Activated T-cell treated with anti-CD3 and anti-CD28 coated beads, Interleukin-2, amount 50 U/mL, for 24 hours (primary cell): Measurements from ENCODE around the gene SUSD5.
"Not testable (repeated sequence)": the region's sequence is repeated elsewhere in the genome, so short reads cannot be mapped to it uniquely, and the experiment has no call there.

ENCODE experiments used
- DNase-seq: peaks from one replicate; pipeline ENCODE4 v3.0.0-alpha.2; 2020
- H3K27ac Mint-ChIP-seq: 2 replicates; pipeline ENCODE4 v1.8.0; 2020; ENCODE audit warnings: mild to moderate bottlenecking, mixed read lengths
- H3K27me3 Mint-ChIP-seq: 2 replicates; pipeline ENCODE4 v1.8.0; 2020; ENCODE audit warnings: mixed read lengths
- H3K36me3 Mint-ChIP-seq: 2 replicates; pipeline ENCODE4 v1.8.0; 2020; ENCODE audit warnings: low read depth, mixed read lengths
- H3K4me1 Mint-ChIP-seq: 2 replicates; pipeline ENCODE4 v1.8.0; 2020; ENCODE audit warnings: low read depth, mixed read lengths
- H3K4me3 Mint-ChIP-seq: 2 replicates; pipeline ENCODE4 v1.8.0; 2020; ENCODE audit warnings: mild to moderate bottlenecking, moderate library complexity, mixed read lengths
- H3K9me3 Mint-ChIP-seq: 2 replicates; pipeline ENCODE4 v1.8.0; 2020; ENCODE audit warnings: mixed read lengths

SUSD5 gene

DNA sequence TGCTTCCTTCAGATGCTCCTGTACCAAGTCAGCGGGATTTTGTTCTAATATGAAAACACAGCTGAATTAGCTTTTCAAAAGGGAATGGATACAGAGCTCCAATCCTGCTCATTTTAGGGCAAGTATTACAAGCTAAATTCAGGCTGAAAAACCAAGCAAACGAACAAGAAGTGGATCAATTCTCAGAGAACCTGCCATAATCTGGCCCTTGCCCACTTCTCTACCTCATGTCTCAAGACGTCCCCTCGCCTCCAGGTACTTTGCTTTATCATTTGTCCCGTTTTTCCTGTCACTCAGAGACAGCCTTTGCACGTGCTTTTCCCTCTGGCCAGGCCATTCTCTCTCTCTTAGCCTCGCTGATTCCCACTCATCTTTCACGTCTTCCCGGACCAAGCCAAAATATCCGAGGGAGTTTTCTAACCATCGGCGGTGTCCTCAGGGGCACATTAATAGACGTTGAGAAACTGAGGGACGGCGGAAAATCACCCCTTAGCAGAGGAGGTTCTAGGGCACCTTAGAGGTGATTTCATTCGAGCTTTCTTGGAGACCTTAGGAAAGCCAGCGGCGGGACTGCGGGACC is 654 bp downstream of the SUSD5 start:
- no peak overlapping the region for H3K27ac Mint-ChIP-seq
- H3K9me3 Mint-ChIP-seq = no peaks in the 10 kb centered on the region
- H3K4me3 Mint-ChIP-seq = peak overlapping the region; percentile 6
- no peak for DNase-seq
- H3K27me3 Mint-ChIP-seq = peaks cover 64% of the 10 kb centered on the region
- no peaks in the 10 kb centered on the region for H3K36me3 Mint-ChIP-seq
- H3K4me1 Mint-ChIP-seq = peaks cover 8% of the 10 kb centered on the region

- DNase-seq = no peak
- H3K4me3 Mint-ChIP-seq = no peak overlapping the region
- peaks cover 71% of the 10 kb centered on the region for H3K27me3 Mint-ChIP-seq
- no peaks in the 10 kb centered on the region for H3K36me3 Mint-ChIP-seq
- peaks cover 8% of the 10 kb centered on the region for H3K4me1 Mint-ChIP-seq
- H3K9me3 Mint-ChIP-seq = no peaks in the 10 kb centered on the region
- no peak overlapping the region for H3K27ac Mint-ChIP-seq
These were observed 2.9 kb downstream of the SUSD5 start for GRCh38 chr3:33215739-33216138.

GRCh38 chr3:33212406-33212805 is 6.2 kb downstream of the SUSD5 start:
- Mint-ChIP-seq H3K36me3 (no peaks in the 10 kb centered on the region), H3K4me3 (no peak overlapping the region), H3K4me1 (no peaks in the 10 kb centered on the region), H3K27me3 (peaks cover 54% of the 10 kb centered on the region), H3K9me3 (peaks cover 11% of the 10 kb centered on the region), H3K27ac (no peak overlapping the region)
- no peak for DNase-seq

- no peak for DNase-seq
- Mint-ChIP-seq H3K36me3 (no peaks in the 10 kb centered on the region), H3K27ac (no peak overlapping the region), H3K27me3 (peaks cover 45% of the 10 kb centered on the region), H3K4me3 (no peak overlapping the region), H3K9me3 (peaks cover 11% of the 10 kb centered on the region), H3K4me1 (no peaks in the 10 kb centered on the region)
These were observed 7.2 kb downstream of the SUSD5 start for GRCh38 chr3:33211444-33211843.

DNA sequence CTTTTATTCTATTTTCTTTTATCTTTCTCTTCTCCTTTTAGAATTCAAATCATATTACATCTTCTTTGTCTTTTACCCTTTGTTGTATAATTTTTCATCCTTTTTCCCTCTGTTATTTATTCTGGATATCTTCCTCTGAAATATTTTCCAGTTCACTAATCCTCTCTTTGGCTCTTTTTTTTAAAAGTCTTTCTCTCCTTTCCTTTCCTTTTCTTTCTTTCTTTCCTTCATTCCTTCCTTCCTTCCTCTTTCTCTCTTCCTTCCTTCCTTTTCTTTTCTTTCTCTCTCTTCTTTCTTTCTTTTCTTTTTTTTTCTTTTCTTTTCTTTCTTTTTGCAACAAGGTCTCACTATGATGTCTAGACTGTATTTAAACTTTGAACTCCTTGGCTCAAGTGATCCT is 9.3 kb downstream of the SUSD5 start:
- Mint-ChIP-seq H3K27me3 (peaks cover 33% of the 10 kb centered on the region), H3K27ac (no peak overlapping the region), H3K9me3 (peaks cover 11% of the 10 kb centered on the region), H3K36me3 (no peaks in the 10 kb centered on the region), H3K4me1 (no peaks in the 10 kb centered on the region), H3K4me3 (no peak overlapping the region)
- DNase-seq = no peak

- no peak overlapping the region for H3K27ac Mint-ChIP-seq
- no peak overlapping the region for H3K4me3 Mint-ChIP-seq
- H3K36me3 Mint-ChIP-seq = no peaks in the 10 kb centered on the region
- no peaks in the 10 kb centered on the region for H3K9me3 Mint-ChIP-seq
- H3K27me3 Mint-ChIP-seq = peaks cover 11% of the 10 kb centered on the region
- no peak for DNase-seq
- H3K4me1 Mint-ChIP-seq = no peaks in the 10 kb centered on the region
These were observed 15.7 kb downstream of the SUSD5 start for GRCh38 chr3:33202711-33203457.

DNA sequence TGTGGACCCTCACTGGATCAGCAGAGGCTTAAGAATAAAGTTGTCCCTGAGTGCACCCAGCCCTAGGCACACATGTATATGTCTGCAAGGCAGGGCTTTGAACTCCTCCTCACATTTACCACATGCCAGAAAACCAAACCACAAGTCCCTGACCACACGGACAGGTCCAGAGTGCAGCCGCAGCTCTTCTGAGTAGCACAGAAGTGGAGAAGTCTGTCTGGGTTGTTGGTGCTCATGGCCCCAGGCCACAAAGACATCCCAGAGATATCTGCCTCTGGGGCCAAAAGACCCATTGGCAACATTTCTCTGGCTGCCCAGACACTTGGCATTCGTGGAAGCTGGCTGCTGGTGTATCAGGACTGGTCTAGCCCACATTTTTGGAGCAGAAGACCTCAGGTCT is 17.4 kb downstream of the SUSD5 start:
- Mint-ChIP-seq H3K27me3 (peaks cover 5% of the 10 kb centered on the region), H3K4me3 (no peak overlapping the region), H3K9me3 (no peaks in the 10 kb centered on the region), H3K4me1 (no peaks in the 10 kb centered on the region), H3K27ac (no peak overlapping the region), H3K36me3 (no peaks in the 10 kb centered on the region)
- no peak for DNase-seq

- no peak for DNase-seq
- Mint-ChIP-seq H3K36me3 (no peaks in the 10 kb centered on the region), H3K27me3 (no peaks in the 10 kb centered on the region), H3K4me3 (no peak overlapping the region), H3K27ac (no peak overlapping the region), H3K9me3 (no peaks in the 10 kb centered on the region), H3K4me1 (no peaks in the 10 kb centered on the region)
These were observed 22.1 kb downstream of the SUSD5 start for GRCh38 chr3:33196538-33196937.

DNA sequence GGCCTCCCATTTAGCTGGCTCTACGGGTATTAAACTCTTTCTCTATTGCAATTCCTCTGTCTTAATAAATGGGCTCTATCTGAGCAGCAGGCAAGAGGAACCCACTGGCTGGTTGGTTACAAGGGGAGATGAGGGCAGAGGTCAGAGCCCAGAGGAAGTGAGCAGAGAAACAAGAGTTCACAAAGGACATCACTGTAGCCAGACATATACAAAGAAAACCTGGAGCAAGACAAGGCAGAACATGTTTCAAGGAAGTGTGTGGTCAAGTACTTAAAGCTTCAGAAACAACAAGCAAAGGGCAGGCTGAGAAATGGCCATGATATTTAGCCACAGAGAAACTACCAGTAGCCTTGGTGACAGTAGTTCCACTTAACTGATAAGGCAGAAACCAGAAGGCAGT is 24.3 kb downstream of the SUSD5 start:
- no peaks in the 10 kb centered on the region for H3K9me3 Mint-ChIP-seq
- no peaks in the 10 kb centered on the region for H3K36me3 Mint-ChIP-seq
- H3K27me3 Mint-ChIP-seq = no peaks in the 10 kb centered on the region
- no peak overlapping the region for H3K27ac Mint-ChIP-seq
- DNase-seq = no peak
- no peaks in the 10 kb centered on the region for H3K4me1 Mint-ChIP-seq
- H3K4me3 Mint-ChIP-seq = no peak overlapping the region

GRCh38 chr3:33187368-33187634 is 31.3 kb downstream of the SUSD5 start:
- Mint-ChIP-seq H3K4me1 (no peaks in the 10 kb centered on the region), H3K27ac (no peak overlapping the region), H3K4me3 (no peak overlapping the region), H3K36me3 (no peaks in the 10 kb centered on the region), H3K9me3 (peaks cover 8% of the 10 kb centered on the region), H3K27me3 (peaks cover 19% of the 10 kb centered on the region)
- DNase-seq = no peak

DNA sequence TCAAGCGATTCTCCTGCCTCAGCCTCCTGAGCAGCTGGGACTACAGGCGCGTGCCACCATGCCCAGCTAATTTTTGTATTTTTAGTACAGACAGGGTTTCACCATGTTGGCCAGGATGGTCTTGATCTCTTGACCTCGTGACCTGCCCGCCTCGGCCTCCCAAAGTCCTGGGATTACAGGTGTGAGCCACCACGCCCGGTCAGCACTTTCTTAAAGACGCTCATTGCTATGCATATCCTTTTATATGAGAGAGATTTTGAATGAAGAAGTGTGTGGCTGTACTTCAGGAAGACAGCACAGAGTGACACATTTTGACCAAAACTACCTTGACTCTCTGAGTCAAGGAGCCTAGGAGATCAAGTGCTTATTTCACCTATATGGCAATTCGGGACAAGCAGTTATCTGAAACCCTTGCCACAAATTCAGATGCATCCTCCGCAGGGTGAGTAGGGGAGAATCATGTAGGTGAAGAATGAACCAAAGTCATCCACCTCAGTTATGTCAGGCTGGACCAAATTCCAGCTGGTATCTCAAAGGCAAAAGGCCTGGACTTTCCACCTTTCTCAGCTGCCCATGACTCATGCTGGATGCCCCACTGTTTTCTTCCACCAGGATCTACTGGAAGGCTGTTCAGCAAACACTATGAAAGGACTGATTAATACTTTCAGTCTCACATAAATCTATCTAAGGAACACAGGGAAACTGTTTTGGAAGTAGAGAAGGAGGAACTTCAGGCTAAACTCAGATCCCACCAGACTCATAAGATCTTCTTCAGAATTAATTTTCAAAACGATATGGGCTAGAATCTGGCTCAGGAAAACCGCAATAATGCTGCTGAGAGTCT is 31.9 kb downstream of the SUSD5 start:
- Mint-ChIP-seq H3K27ac (no peak overlapping the region), H3K9me3 (peaks cover 11% of the 10 kb centered on the region), H3K4me3 (no peak overlapping the region), H3K27me3 (peaks cover 19% of the 10 kb centered on the region), H3K4me1 (no peaks in the 10 kb centered on the region), H3K36me3 (no peaks in the 10 kb centered on the region)
- no peak for DNase-seq

- Mint-ChIP-seq H3K27me3 (peaks cover 19% of the 10 kb centered on the region), H3K4me3 (no peak overlapping the region), H3K36me3 (no peaks in the 10 kb centered on the region), H3K4me1 (no peaks in the 10 kb centered on the region), H3K27ac (no peak overlapping the region), H3K9me3 (peaks cover 11% of the 10 kb centered on the region)
- no peak for DNase-seq
These were observed 33.7 kb downstream of the SUSD5 start for GRCh38 chr3:33184863-33185262.

DNA sequence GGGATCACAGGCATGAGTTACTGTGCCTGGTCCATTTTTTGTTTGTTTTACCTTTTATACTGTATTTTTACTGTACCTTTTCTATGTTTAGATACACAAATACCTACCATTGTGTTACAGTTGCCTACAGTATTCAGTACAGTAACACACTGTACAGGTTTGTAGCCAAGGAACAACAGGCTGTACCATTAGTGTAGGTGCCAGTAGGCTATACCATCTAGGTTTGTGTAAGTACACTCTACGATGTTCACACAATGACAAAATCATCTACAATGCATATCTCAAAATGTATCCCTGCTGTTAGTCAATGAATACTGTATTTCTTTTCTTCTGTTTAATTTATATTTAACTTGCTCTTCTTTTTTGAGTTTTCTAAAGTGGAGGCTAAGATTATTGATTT is 37.0 kb downstream of the SUSD5 start:
- H3K4me1 Mint-ChIP-seq = not testable (repeated sequence)
- peaks cover 18% of the 10 kb centered on the region for H3K9me3 Mint-ChIP-seq

DNA sequence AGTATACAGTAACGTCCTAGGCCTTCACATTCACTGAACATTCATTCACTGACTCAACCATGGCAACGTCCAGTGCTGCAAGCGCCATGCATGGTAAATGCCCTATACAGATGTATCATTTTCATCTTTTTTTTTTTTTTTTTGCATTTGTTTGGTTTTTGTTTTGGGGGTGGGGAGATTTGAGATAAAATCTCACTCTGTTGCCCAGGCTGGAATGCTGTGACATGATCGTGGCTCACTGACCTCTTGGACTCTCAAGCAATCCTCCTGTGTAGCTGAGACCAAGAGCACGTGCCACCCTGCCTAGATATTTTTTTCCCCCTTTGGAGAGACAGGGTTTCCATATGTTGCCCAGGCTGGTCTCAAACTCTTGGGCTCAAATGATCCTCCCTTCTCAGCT is 37.4 kb downstream of the SUSD5 start:
- no peaks in the 10 kb centered on the region for H3K4me1 Mint-ChIP-seq
- no peaks in the 10 kb centered on the region for H3K36me3 Mint-ChIP-seq
- no peak overlapping the region for H3K27ac Mint-ChIP-seq
- no peak for DNase-seq
- H3K9me3 Mint-ChIP-seq = peaks cover 18% of the 10 kb centered on the region
- no peak overlapping the region for H3K4me3 Mint-ChIP-seq
- H3K27me3 Mint-ChIP-seq = peaks cover 12% of the 10 kb centered on the region

More for the DNA sequence above, 37.0 kb downstream of the SUSD5 start:
- not testable (repeated sequence) for DNase-seq, H3K4me3 Mint-ChIP-seq, H3K27ac Mint-ChIP-seq, H3K36me3 Mint-ChIP-seq
- peaks cover 14% of the 10 kb centered on the region for H3K27me3 Mint-ChIP-seq

DNA sequence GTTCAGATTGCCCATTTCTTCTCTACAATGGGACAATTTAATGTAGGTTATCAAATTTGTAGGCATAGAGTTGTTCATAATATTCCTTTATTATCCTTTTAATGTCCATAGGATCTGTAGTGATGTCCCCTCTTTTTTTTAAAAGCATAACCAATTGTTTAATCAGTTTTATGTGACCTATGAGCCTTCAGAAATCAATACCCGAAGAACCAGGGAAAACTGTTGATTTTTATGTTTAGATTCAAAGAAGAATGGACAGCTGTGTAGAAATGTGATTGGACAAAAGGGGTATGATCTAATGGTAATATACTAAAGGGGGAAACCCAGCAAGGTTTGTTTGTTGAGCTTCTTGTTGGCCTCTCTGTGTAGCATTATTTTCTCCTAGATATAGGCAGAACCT is 39.5 kb downstream of the SUSD5 start:
- H3K27me3 Mint-ChIP-seq = peaks cover 9% of the 10 kb centered on the region
- no peaks in the 10 kb centered on the region for H3K4me1 Mint-ChIP-seq
- H3K4me3 Mint-ChIP-seq = no peak overlapping the region
- DNase-seq = no peak
- H3K36me3 Mint-ChIP-seq = no peaks in the 10 kb centered on the region
- H3K27ac Mint-ChIP-seq = no peak overlapping the region
- H3K9me3 Mint-ChIP-seq = peaks cover 18% of the 10 kb centered on the region
